Activated CD8-positive, alpha-beta memory T cell treated with anti-CD3 and anti-CD28 coated beads, Interleukin-2, amount 50 U/mL, for 1 hour (primary cell): ENCODE measurements around the gene OST4.
A peak's percentile ranks its signal among the peaks of the same experiment; 100 is the strongest.

Experiments used
- DNase-seq: peaks from one replicate; pipeline ENCODE4 v3.0.0-alpha.2; 2020; ENCODE audit errors: extremely low read depth

The OST4 gene

DNA sequence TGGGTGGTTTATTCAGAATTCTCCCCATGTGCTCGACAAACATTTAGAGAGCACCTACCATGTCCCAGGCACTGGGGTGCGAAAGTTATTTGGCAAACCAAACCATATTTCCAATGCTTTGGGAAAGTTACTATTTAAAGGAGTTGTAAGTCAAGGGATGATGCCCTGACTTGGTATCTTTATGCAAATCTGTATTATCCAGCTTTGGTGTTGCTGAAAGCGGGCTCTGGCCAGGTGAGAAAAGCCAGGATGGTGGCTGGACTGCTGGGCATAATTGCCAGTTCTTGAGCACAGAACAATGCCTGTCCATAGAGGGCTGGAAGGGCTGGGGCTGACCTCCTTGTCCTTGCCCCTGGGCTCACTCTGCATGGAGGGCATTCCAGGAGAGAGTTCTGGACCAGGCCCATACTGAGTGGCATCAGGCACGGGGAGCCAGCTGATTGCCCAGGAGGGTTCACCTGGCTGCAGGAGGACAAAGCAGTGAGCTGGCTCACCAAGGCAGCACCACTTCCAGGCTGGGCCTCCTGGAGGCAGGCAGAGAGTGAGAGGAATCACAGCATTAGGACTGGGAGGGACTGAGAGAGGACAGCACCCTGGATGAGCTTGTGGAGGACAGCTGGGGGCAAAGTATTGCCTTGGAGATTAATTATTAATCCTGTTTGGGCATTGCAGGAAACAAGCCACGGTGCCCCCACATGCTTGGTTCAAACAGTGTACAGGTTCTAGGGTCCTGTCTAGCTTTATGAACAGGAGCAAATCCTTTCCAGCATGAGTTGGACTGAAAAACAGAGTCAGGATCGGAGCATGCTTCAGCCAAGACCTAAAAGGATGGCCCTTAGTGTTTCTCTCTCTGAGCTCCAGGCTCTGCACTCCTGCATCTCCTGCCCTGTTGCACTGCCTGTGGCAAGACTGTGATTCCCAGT is 22.2 kb upstream of the OST4 start:
- no peak for DNase-seq

DNA sequence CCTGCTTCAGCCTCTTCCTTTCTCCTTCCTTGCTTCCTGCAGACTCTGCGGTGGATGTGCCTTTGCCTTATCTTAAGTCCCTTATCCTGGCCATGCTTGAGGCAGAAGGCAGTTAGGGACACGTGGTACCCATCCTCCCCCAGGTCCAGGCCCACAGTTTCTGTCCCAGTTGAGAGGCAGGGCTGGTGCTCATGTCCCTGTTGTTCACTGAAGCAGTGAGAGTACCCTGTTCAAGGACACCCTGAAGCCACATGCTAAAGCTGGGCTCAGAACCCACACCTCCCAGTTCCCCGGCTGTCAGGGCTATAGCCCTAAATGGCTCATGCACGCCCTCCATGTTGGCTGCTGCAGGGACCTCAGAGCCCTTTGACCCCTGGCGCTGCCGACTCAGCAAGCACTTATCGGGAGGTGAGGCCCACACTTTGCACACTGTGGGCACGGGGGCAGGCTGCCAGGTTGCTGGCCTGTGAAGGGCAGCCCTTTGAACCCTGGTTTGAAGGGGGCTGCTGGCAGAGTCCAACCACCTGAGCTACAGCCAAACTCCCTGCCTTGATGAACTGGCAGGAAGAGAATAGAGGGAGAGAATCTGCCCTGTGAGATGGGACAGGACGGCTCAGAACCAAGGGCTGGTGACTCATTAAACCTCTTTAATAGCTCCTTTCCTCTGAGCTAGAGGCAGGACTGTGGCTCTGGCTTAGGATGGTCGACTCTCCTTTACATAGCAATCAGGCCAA is 21.4 kb upstream of the OST4 start:
- no peak for DNase-seq

DNA sequence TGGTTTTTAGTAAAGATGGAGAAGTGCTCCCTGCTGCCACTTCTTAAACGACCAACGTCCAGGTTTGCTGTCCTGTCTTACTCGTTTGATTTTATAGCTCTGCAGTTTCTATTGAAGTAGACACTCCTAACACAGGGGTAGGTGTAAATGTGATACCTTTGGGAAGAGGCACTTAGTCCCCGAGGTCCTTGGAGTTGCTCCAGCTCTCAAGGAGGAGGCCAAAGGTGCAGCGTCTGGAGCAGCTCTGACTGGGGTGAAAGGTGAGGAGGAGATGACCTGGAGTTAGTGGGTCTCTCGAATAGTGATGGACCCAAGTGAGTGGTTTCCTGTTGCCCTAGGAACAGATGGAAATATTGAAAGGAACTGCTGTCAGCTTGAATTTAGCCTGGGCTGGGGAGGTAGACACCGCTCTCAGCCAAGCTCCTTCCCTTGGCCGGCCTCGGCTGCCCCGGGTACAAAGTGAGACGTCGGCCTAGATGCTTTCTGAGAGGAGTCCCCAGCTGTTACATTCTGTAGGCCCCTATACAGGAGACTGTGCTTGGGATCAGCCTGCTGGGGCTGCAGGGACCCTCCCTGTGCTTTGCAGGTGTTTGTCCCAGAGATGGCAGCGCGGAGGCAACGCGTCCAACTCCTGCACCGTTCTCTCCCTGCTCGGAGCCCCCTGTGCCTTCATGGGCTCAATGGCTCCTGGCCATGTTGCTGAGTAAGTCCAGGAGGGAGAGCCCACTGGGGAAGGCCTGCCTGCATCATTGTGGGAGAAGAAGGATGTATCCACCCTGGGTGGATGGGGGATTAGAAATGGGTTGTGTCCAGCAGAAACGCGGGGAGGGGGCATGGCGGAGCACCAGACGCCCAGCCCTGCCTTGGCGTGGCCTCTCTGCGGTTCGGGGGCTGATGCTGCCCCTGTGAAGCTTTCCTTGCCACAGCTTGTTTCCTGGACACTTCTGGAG is 20.6 kb upstream of the OST4 start:
- DNase-seq = no peak

DNA sequence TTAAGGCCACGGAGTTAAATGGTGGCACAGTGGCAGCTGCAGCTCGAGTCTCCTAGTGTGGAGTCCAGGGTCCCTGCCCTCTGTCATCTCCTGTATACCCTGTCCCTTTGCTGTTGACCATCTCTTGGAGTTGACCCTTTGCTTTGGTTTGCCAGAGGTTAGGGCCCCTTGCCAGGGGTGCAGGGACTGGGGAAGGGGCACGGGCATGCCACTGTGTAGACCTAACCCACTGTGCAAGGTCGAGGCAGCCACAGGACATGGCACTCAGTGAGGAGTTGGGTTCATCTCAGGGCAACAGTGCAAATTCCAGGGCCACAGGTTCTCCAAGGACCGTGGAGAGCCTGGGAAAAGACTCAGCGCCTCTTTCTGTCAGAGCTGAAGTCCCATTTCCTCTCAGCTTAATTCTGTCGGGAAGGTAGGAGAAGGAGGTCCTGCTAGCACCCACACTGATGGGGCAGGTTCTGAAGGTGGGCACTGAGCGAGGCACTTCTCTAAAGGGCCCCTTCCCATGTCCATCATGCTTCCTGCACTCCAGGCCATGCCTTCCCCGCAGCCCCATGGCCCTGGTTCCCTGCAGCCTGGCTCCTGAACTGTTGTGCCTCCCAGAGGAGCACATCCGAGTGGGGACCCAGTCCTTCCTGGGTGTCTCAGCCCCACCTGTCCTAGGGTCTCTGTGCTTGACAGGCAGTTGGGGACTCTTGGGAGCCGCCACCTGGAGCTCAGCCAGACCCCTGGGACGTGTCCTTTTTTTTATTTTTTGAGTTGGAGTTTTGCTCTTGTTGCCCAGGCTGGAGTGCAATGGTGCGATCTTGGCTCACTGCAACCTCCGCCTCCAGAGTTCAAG is 17.9 kb upstream of the OST4 start:
- DNase-seq = no peak

DNA sequence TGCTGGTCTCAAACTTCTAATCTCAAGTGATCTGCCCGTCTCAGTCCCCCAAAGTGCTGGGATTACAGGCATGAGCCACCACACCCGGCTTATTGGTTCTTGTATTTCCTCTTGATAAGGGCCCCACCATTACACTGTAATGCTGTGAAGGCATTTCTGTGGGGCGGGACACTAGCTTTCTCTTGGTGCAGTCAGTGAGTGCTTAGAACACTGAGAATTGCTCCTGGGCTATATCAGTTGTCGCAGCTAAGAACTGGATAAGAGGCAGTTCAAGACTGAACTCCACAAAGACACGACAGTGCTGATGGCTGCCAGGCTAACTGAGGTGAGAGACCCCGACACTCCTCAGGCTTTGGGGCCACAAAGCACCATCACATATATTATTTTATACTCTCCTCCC is 17.2 kb upstream of the OST4 start:
- DNase-seq = no peak

DNA sequence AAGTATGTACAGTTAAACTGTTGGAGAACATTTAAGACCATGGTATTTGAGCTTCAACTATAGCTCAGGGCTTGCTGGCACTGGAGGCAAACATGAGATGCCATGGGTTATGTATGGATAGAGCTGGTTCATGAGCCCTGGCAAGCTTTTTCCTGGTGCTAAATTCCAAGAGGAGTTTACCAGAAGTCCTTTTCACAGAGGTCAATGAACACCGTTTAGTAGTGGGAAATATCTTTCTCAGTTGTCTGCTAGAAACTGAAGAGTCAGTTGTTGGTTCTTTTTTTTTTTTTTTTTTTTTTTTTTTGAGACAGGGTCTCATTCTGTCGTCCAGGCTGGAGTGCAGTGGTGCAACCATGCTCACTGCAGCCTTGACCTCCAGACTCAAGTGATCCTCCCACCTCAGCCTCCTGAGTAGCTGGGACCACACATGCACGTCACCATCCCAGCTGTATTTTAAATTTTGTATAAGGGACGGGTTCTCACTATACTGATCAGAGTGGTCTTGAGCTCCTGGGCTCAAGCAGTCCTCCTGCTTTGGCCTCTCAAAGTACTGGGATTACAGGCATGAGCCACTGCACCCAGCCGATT is 16.5 kb upstream of the OST4 start:
- DNase-seq = no peak

DNA sequence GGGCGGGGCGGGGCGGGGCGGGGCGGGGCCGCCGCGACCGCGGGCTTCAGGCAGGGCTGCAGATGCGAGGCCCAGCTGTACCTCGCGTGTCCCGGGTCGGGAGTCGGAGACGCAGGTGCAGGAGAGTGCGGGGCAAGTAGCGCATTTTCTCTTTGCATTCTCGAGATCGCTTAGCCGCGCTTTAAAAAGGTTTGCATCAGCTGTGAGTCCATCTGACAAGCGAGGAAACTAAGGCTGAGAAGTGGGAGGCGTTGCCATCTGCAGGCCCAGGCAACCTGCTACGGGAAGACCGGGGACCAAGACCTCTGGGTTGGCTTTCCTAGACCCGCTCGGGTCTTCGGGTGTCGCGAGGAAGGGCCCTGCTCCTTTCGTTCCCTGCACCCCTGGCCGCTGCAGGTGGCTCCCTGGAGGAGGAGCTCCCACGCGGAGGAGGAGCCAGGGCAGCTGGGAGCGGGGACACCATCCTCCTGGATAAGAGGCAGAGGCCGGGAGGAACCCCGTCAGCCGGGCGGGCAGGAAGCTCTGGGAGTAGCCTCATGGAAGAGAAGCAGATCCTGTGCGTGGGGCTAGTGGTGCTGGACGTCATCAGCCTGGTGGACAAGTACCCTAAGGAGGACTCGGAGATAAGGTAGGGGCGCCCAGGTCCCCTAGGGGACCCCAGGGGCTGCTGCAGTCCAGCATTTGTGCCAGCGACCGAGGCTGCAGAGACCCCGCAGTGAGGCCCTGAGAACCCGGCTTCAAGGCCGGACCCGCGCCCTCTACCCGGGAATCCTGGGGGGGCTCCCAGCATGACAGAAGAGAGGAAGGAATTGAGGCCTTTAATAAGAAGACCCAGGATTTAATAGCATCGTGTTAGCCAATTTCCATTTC is 15.5 kb upstream of the OST4 start, which contains the start of gene KHK:
TSS of gene KHK (plus strand) at position 49 of the 870 bp plus-strand sequence. CDS start at position 537, 488 bp downstream.
- no peak for DNase-seq

DNA sequence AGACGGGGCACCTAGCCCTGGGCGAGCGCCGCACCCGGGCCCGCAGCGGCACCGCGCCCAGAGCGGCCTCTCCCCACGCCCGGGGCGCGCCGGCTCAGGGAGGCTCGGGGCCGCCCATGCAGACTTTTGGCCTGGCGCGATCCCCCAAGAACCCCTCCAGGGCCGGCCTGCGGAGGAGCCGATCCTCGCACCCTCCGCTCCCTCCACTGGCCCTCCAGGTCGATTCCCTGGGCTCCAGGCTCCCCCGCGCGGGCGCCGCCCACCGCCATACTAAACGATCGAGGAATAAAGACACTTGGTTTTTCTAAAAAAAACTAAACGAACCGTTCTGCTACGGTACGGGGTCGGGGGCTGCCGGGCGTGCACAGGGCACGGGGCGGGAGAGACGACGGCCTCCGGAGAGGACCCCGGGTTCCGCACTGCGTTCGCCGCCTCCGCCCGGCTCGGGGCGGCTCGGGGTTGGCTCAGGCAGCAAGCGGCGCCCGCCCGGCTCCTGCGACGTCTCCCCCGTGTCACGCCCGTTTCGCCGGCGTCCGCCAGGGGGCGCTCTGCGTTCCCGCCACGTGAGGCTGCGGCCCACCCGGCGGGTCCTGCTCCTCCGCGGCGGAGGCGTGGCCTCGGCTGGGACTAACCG is 14.8 kb upstream of the OST4 start:
- peak; percentile 71 for DNase-seq

DNA sequence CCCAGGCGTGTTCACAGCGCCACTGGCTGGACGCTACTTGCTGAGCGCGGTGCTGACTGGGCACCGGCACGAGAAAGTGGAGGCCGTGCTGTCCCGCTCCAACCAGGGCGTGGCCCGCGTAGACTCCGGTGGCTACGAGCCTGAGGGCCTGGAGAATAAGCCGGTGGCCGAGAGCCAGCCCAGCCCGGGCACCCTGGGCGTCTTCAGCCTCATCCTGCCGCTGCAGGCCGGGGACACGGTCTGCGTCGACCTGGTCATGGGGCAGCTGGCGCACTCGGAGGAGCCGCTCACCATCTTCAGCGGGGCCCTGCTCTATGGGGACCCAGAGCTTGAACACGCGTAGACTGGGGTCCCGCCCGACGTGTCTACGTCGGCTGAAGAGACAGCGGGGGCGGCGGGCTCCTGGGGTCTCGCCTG is 14.2 kb upstream of the OST4 start:
- no peak for DNase-seq

DNA sequence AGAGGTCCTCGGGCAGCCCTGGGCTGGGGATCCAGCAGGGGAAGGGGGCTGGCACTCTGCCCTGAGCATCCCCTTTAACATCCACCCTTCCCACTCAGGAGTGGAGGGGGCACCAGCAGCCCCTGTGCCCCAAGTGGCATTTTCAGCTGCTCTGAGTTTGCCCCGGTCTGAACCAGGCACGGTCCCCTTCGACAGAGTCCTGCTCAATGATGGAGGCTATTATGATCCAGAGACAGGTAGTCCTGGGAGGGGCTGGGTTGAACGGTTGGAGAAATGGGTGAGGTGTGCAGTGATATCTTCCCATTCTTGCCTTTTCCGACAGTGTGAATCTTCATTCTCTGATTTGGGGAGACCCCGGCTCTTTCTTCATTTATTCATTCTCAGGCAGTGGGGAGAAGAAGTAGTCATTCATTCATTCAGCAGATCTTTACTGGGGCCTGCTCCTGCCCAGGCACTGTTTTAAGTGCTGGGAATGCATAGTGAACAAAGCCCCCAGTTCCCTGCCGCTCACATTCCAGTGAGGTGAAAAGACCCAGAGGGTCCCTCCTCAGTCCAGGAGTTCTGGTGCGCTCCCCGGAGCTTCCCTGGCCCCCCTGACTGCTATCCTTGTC is 13.7 kb upstream of the OST4 start:
- no peak for DNase-seq

DNA sequence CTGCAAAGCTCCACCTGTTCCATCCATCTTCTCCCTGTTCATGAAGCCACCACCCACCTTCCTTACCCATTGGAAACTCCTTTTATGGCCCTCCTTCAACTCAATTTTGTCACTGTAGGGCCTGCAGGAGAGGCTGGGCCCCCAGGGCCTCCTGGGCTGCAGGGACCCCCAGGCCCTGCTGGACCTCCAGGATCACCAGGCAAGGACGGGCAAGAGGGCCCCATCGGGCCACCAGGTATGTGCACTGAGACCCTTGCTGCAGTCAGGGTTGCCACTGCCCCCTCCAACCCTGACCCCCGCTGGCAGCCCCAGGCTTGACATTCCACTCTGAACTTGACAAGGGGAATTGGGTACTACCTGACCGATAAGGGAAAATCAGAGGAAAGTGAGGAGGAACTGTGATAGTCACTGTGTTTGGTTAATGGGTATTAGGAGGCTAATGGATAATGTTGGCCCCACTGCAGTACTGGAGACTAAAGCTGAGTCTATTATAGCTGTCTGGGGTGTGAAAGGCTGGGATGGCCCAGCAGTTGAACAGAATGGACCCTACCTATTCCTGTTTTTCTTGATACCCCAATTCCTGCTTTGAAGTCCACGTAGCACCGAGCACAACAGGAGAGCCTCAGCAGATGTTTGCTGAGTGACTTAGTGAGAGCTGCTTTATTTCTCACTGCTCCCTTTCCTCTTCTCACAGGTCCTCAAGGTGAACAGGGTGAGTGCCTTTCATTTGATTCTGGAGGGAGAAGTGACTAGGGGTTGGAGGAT is 13.0 kb upstream of the OST4 start:
- no peak for DNase-seq

DNA sequence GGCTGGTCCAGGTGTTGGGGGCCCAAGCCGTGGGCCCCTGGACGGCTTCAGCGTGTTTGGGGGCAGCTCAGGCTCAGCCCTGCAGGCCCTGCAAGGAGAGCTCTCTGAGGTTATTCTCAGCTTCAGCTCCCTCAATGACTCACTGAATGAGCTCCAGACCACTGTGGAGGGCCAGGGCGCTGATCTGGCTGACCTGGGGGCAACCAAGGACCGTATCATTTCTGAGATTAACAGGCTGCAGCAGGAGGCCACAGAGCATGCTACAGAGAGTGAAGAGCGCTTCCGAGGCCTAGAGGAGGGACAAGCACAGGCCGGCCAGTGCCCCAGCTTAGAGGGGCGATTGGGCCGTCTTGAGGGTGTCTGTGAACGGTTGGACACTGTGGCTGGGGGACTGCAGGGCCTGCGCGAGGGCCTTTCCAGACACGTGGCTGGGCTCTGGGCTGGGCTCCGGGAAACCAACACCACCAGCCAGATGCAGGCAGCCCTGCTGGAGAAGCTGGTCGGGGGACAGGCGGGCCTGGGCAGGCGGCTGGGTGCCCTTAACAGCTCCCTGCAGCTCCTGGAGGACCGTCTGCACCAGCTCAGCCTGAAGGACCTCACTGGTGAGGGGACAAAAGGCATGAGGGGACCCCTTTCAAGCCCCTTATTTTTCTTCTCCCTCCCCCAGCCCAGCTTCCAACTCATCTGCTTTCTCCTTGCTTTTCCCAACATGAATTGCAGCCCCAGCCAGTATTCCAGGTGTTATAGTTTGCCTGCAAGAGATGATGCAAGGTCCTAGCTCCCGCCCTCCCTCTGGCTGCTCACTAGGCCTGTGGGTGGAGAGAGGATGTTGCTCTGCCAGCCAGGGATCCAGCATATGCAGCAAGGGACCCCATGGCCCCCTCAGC is 12.2 kb upstream of the OST4 start:
- no peak for DNase-seq

DNA sequence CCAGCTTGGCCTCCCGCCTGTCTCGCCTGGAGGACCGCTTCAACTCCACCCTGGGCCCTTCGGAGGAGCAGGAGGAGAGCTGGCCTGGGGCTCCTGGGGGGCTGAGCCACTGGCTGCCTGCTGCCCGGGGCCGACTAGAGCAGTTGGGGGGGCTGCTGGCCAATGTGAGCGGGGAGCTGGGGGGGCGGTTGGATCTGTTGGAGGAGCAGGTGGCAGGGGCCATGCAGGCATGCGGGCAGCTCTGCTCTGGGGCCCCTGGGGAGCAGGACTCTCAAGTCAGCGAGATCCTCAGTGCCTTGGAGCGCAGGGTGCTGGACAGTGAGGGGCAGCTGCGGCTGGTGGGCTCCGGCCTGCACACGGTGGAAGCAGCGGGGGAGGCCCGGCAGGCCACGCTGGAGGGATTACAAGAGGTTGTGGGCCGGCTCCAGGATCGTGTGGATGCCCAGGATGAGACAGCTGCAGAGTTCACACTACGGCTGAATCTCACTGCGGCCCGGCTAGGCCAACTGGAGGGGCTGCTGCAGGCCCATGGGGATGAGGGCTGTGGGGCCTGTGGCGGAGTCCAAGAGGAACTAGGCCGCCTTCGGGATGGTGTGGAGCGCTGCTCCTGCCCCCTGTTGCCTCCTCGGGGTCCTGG is 11.4 kb upstream of the OST4 start:
- DNase-seq = no peak

DNA sequence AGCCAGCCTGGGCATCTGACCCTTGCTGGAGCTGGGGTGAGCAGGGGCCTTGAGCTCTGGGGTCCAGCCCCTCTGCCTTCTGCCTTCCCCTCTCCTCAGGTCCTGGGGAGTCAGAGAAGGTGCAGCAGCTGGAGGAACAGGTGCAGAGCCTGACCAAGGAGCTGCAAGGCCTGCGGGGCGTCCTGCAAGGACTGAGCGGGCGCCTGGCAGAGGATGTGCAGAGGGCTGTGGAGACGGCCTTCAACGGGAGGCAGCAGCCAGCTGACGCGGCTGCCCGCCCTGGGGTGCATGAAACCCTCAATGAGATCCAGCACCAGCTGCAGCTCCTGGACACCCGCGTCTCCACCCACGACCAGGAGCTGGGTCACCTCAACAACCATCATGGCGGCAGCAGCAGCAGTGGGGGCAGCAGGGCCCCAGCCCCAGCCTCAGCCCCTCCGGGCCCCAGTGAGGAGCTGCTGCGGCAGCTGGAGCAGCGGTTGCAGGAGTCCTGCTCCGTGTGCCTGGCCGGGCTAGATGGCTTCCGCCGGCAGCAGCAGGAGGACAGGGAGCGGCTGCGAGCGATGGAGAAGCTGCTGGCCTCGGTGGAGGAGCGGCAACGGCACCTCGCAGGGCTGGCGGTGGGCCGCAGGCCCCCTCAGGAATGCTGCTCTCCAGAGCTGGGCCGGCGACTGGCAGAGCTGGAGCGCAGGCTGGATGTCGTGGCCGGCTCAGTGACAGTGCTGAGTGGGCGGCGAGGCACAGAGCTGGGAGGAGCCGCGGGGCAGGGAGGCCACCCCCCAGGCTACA is 10.7 kb upstream of the OST4 start:
- DNase-seq = no peak

DNA sequence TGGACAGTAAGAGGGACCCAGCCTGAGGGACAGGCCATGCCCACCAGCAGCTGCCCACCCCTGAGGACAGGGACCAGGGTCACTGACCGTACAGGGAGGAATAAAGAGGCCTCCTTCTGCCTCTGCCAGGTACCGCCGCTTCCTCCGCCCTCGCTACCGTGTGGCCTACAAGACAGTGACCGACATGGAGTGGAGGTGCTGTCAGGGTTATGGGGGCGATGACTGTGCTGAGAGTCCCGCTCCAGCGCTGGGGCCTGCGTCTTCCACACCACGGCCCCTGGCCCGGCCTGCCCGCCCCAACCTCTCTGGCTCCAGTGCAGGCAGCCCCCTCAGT is 9.1 kb upstream of the OST4 start:
- no peak for DNase-seq

DNA sequence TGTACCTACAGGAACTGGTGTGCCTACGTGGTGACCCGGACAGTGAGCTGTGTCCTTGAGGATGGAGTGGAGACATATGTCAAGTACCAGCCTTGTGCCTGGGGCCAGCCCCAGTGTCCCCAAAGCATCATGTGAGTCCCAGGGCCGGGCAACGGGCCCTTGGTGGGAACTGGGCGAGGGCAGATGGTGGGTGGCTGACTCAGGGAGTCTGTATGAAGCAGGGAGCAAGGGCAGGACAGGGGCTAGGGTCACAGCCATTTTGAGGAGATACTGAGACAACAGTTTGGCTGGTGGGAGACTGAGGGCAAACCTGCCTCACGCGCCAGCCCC is 8.7 kb upstream of the OST4 start:
- no peak for DNase-seq
